NCI-H1105 treated with DMSO at 0.1 percent for 48 hours (cell line): Measurements from ENCODE around the gene VCP.
"Not testable (repeated sequence)": the region's sequence is repeated elsewhere in the genome, so short reads cannot be mapped to it uniquely, and the experiment has no call there.

Source experiments
- DNase-seq: peaks from one replicate; lab custom pipeline; 2025; lab: John Stamatoyannopoulos, UW

The VCP gene

GRCh38 chr9:35060548-35061207, 11.7 kb downstream of the VCP start:
- DNase-seq: no peak

- DNase-seq: no peak
These were observed 13.0 kb downstream of the VCP start for GRCh38 chr9:35059438-35059837.

- no peak for DNase-seq
These were observed 15.2 kb downstream of the VCP start for GRCh38 chr9:35057271-35057620.

GRCh38 chr9:35056571-35057270, 15.7 kb downstream of the VCP start:
- DNase-seq: no peak

GRCh38 chr9:35054871-35055644, 17.4 kb downstream of the VCP start:
- no peak for DNase-seq

GRCh38 chr9:35054185-35054835, 18.1 kb downstream of the VCP start:
- DNase-seq: no peak

- peak; percentile 17 for DNase-seq
These were observed 21.1 kb downstream of the VCP start for GRCh38 chr9:35051069-35051967.

- no peak for DNase-seq
These were observed 23.9 kb downstream of the VCP start for GRCh38 chr9:35048511-35048910.

- no peak for DNase-seq
These were observed 28.4 kb downstream of the VCP start for GRCh38 chr9:35044071-35044470.

GRCh38 chr9:35042891-35043545, 29.4 kb downstream of the VCP start:
- DNase-seq: no peak

GRCh38 chr9:35042081-35042604, 30.3 kb downstream of the VCP start:
- DNase-seq: no peak

- no peak for DNase-seq
These were observed 36.3 kb downstream of the VCP start for GRCh38 chr9:35035851-35036701.

- DNase-seq: no peak
These were observed 39.3 kb downstream of the VCP start for GRCh38 chr9:35033101-35033500.

- DNase-seq: no peak
These were observed 42.6 kb downstream of the VCP start for GRCh38 chr9:35029852-35030251.

- no peak for DNase-seq
These were observed 43.2 kb downstream of the VCP start for GRCh38 chr9:35029241-35029640.

GRCh38 chr9:35028341-35028740, 44.1 kb downstream of the VCP start:
- DNase-seq: no peak

GRCh38 chr9:35027860-35028259, 44.6 kb downstream of the VCP start:
- DNase-seq: no peak

GRCh38 chr9:35027374-35027773, 45.1 kb downstream of the VCP start:
- DNase-seq: no peak

- no peak for DNase-seq
These were observed 45.8 kb downstream of the VCP start for GRCh38 chr9:35026671-35027070.

- DNase-seq: not testable (repeated sequence)
These were observed 49.0 kb downstream of the VCP start for GRCh38 chr9:35023443-35023842.
